Calu3 (cell line): ENCODE results near the gene ALKBH6. TPM values are rescaled to one million over a fixed set of nuclear protein-coding genes. Genes with fewer than 3 reads are reported as not detected.

Source experiments
- BruUV-seq: library from RNA; stranded (reverse); fragments of 400-500 nt; replicated peaks from 2 replicates; lab custom pipeline; 2021; lab: Mats Ljungman, UMichigan
- CTCF ChIA-PET: fragments of 300-600 bp; sonication (Branson Sonifier 250); formaldehyde crosslinking; loops from one replicate; lab custom pipeline; 2022; ENCODE audit warnings: antibody characterized with exemption; lab: Charles Lee
- DNase-seq: peaks from one replicate; pipeline ENCODE4 v3.0.0; 2022
- H3K27ac Mint-ChIP-seq: one replicate; pipeline ENCODE4 v1.8.0; 2022; ENCODE audit warnings: mixed read lengths; ENCODE audit not compliant: unreplicated experiment
- H3K27me3 Mint-ChIP-seq: one replicate; pipeline ENCODE4 v1.8.0; 2022; ENCODE audit warnings: mixed read lengths; ENCODE audit not compliant: unreplicated experiment
- H3K36me3 Mint-ChIP-seq: one replicate; pipeline ENCODE4 v1.8.0; 2022; ENCODE audit warnings: mild to moderate bottlenecking, moderate library complexity, mixed read lengths; ENCODE audit not compliant: insufficient read depth, unreplicated experiment
- H3K4me1 Mint-ChIP-seq: one replicate; pipeline ENCODE4 v1.8.0; 2022; ENCODE audit warnings: mild to moderate bottlenecking, low read depth, mixed read lengths; ENCODE audit not compliant: unreplicated experiment
- H3K4me3 Mint-ChIP-seq: one replicate; pipeline ENCODE4 v1.8.0; 2022; ENCODE audit warnings: mild to moderate bottlenecking, low read depth, moderate library complexity, mixed read lengths; ENCODE audit not compliant: unreplicated experiment
- H3K9me3 Mint-ChIP-seq: one replicate; pipeline ENCODE4 v1.8.0; 2022; ENCODE audit warnings: low read depth, mixed read lengths; ENCODE audit not compliant: unreplicated experiment
- intact Hi-C: fragments of 100-400 bp; cut with micrococcal nuclease; formaldehyde crosslinking; loops from one replicate; pipeline ENCODE4 v1.10.0; 2022; ENCODE audit not compliant: unreplicated experiment
- total RNA-seq: library from RNA; stranded (reverse); gene quantifications from 2 replicates; pipeline ENCODE4 v1.2.3, GENCODE V29; 2022
- TF ChIP-seq, protein P1 (sequence below): fragments of 200-600 bp; IDR thresholded peaks from one replicate; pipeline ENCODE4 v1.8.0; 2022; ENCODE audit warnings: antibody characterized with exemption; ENCODE audit not compliant: unreplicated experiment

Gene ALKBH6
- total RNA-seq, 1 experiment from 2014 or later, result 56.7 TPM

DNA sequence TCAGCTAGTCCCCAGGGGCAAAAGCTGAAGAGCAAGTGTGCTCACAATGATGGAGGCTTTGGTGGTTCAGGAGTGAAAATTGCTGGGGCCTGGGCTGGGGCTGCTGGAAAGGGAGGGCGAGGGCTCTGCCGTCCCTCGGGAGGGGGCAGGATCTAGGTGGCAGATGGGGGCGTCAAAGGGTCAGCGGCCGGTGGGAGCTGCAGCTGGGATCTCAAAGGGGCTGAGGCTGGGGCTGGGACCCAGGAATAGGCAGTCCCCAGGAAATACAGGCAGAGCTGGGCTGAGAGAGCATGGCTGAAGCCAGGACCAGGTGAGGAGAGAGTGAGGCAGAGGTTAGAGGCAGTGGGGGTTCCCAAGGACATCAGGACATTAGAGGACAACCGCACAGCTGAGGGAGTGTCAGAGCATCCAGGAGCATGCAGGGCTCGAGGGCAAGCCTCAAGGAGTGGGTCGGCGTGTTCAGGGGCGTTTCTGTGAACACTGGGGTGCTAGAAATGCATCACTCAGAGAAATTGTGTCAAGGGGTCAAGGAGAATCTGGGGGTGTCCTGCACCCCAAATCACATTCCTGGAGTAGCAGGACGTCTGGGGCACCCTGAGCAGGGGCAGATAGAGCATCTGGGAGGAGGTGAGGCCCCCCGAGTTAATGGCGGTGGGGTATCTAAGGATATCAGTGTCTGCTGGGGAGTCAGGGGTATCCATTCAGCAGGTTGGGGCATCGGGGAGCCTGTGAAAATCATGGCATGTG, 4.2 kb downstream of the ALKBH6 start:
- DNase-seq, result no peak
- TF ChIP-seq, protein P1, sequence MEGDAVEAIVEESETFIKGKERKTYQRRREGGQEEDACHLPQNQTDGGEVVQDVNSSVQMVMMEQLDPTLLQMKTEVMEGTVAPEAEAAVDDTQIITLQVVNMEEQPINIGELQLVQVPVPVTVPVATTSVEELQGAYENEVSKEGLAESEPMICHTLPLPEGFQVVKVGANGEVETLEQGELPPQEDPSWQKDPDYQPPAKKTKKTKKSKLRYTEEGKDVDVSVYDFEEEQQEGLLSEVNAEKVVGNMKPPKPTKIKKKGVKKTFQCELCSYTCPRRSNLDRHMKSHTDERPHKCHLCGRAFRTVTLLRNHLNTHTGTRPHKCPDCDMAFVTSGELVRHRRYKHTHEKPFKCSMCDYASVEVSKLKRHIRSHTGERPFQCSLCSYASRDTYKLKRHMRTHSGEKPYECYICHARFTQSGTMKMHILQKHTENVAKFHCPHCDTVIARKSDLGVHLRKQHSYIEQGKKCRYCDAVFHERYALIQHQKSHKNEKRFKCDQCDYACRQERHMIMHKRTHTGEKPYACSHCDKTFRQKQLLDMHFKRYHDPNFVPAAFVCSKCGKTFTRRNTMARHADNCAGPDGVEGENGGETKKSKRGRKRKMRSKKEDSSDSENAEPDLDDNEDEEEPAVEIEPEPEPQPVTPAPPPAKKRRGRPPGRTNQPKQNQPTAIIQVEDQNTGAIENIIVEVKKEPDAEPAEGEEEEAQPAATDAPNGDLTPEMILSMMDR, result no peak
- Mint-ChIP-seq H3K4me3 (peak overlapping the region; percentile 85), H3K9me3 (no peaks in the 10 kb centered on the region), H3K27me3 (no peaks in the 10 kb centered on the region), H3K4me1 (peaks cover 33% of the 10 kb centered on the region), H3K36me3 (peaks cover 58% of the 10 kb centered on the region), H3K27ac (no peak overlapping the region)
- CTCF ChIA-PET, result no interaction called here
- no TSS peak for BruUV-seq
- intact Hi-C loops, result loop anchor here (5.0 kb wide), 1 partner anchor 42 kb away; the partner anchor contains the start of genes THAP8 and WDR62

DNA sequence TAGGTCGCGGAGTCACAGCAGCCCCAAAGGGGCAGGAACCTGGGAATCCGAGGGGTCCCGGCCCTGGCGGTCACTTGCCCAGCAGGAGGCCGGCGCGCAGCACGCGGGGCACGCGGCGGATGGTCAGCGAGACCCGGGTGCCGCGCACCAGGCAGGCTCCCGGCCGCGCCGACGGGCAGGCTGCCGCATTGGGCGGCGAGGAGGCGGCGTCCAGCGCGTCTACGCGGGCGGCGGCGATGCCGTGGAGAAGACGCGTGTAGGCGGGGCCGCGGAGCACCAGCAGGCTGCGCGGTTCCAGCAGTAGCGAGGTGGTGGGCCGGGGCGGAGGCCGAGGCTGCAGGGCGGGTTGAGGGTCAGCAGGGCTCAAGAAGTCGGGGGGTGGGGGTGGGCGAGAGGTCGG, 4.8 kb downstream of the ALKBH6 start:
- Mint-ChIP-seq H3K27me3 (no peaks in the 10 kb centered on the region), H3K4me3 (peak overlapping the region; percentile 85), H3K4me1 (peaks cover 27% of the 10 kb centered on the region), H3K27ac (peak overlapping the region; percentile 81), H3K36me3 (peaks cover 52% of the 10 kb centered on the region), H3K9me3 (no peaks in the 10 kb centered on the region)
- CTCF ChIA-PET, result no interaction called here
- intact Hi-C loops, result no loop called here
- no TSS peak for BruUV-seq
- TF ChIP-seq, protein P1, result no peak
- peak; percentile 75 for DNase-seq

DNA sequence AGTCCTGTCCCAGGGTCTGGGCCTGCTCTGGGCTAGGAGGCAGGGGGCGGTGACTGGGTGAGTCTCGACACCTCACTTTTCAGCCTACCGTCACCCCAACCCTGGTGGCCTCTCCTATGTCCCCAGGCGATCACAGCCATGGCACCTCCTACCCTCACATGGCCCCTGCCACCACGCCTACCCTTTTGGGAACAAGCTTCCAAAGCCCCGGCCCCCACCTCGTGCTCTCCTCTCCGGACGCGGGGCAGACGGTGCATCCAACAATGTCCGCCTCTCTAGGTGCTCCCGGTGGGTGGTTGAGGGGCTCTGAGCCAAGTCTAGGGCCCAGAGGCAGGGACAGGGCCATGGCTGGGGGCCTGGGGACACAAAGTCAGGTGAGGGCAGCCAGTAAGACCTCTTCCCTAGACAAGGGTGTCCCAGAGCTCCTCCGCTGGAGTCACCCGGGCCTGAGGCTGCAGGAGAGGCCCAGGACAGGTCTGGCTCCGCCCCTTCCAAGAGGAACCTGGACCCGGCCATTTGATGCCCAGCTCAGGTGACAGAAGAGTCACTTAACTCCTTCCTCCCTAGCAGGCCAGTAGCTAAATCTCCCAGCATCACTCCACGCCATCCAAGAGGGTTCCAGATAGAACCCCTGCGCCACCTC, 5.6 kb downstream of the ALKBH6 start, which contains the start of gene SYNE4:
Gene SYNE4 (minus strand): TSS at position 478 of the 643 bp plus-strand sequence. CDS start 132 bp downstream, at position 346.
- H3K36me3 Mint-ChIP-seq, result peaks cover 45% of the 10 kb centered on the region
- peak within 1 kb of the TSS; percentile 81 for H3K27ac Mint-ChIP-seq
- BruUV-seq, result no TSS peak
- no peaks in the 10 kb centered on the region for H3K9me3 Mint-ChIP-seq
- intact Hi-C loops, result no loop called here
- H3K27me3 Mint-ChIP-seq, result no peaks in the 10 kb centered on the region
- H3K4me3 Mint-ChIP-seq, result peak within 1 kb of the TSS; percentile 85
- TF ChIP-seq, protein P1, result no peak
- CTCF ChIA-PET, result interaction anchor here (0.7 to 0.9 kb wide), 2 partner anchors 13 to 46 kb away, joined by 3 read pairs; partner anchors contain the start of gene THAP8
- peak; percentile 82 for DNase-seq
- peaks cover 23% of the 10 kb centered on the region for H3K4me1 Mint-ChIP-seq

DNA sequence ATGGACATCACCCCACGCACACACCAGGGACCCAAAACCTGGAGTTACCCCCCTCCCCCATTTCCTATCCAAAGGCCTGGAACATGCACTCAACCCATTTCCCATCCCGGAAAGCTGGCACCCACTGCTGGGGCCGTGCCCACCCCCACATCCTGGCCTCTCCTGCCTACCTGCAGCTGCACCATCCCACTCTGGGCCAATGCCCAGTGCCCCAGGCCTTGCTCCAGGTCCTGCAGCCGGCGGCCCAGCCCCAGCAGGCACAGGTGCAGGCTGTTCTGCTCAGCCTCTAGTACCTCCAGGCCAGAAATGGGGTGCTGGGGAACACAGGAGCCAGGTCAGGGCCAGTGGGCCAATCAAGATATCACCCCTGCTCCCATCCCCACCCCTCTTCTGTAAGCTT, 7.1 kb downstream of the ALKBH6 start:
- intact Hi-C loops, result no loop called here
- peaks cover 46% of the 10 kb centered on the region for H3K36me3 Mint-ChIP-seq

More for the DNA sequence above, 7.1 kb downstream of the ALKBH6 start:
- CTCF ChIA-PET, result no interaction called here
- Mint-ChIP-seq H3K27ac (no peak overlapping the region), H3K4me3 (peak overlapping the region; percentile 85), H3K4me1 (peaks cover 18% of the 10 kb centered on the region), H3K9me3 (no peaks in the 10 kb centered on the region), H3K27me3 (no peaks in the 10 kb centered on the region)
- no TSS peak for BruUV-seq
- DNase-seq, result no peak
- TF ChIP-seq, protein P1, result no peak
